ENCODE data around the gene TMEM181. TPM values are rescaled to one million over a fixed set of nuclear protein-coding genes. Genes with fewer than 3 reads are reported as not detected.

TMEM181 gene
- total and polyA plus RNA-seq, 2 experiments from 2014 or later, result 11.9 to 25.2 TPM

GRCh38 chr6:158625881-158626305 is 66.0 kb downstream of the TMEM181 start (continued):
- TF ChIP-seq ZNF462 (CRISPR knock-in tag; IDR thresholded peaks at IDR 0.05), result no peak

- no peak overlapping the region for H3K4me3 ChIP-seq
- no peaks in the 10 kb centered on the region for H3F3A ChIP-seq (replicated peaks; ENCODE audit: low read depth)
- Mint-ChIP-seq H3K9me3 (no peaks in the 10 kb centered on the region), H3K4me1 (peaks cover 23% of the 10 kb centered on the region), H3K27me3 (ENCODE audit: insufficient read depth, low read depth, poor library complexity) (peaks cover 20% of the 10 kb centered on the region), H3K27ac (no peak overlapping the region), H3K4me3 (no peak overlapping the region), H3K36me3 (ENCODE audit: low read depth) (peaks cover 62% of the 10 kb centered on the region)
- no peak for DNase-seq (ENCODE audit: low spot score)
- H3K27me3 ChIP-seq (ENCODE audit: insufficient read depth), result no peaks in the 10 kb centered on the region
- H3K27ac ChIP-seq (ENCODE audit: low read depth), result no peak overlapping the region
- H3K4me1 ChIP-seq (ENCODE audit: insufficient read depth), result no peaks in the 10 kb centered on the region
- no peaks in the 10 kb centered on the region for H3K79me2 ChIP-seq (replicated peaks; ENCODE audit: insufficient read depth)
- no peak for ATAC-seq
- no peak overlapping the region for H2AFZ ChIP-seq
- no peaks in the 10 kb centered on the region for H3K9me2 ChIP-seq (ENCODE audit: insufficient read depth)
- no peak overlapping the region for H3K4me2 ChIP-seq
- peaks cover 6% of the 10 kb centered on the region for H4K20me1 ChIP-seq (replicated peaks; ENCODE audit: insufficient read depth)
- H3K36me3 ChIP-seq (ENCODE audit: insufficient read depth), result peaks cover 10% of the 10 kb centered on the region; the same call in 1 of the 2 replicates
- TF ChIP-seq POLR2AphosphoS5 (IDR thresholded peaks at IDR 0.05; ENCODE audit: low read depth) (no peak), EZH2phosphoT487 (IDR thresholded peaks at IDR 0.05; ENCODE audit: unreplicated experiment) (no peak), ZNF462 (CRISPR knock-in tag; IDR thresholded peaks at IDR 0.05) (no peak), CTCF (conservative IDR thresholded peaks at IDR 0.05; ENCODE audit: low read depth in 2 of 2) (no peak)
Measured at GRCh38 chr6:158626360-158627167, 66.7 kb downstream of the TMEM181 start.

Measured in GM23338 (cell line).